ENCODE measurements around the gene NPIPA7. TPM values are rescaled to one million over a fixed set of nuclear protein-coding genes. Genes with fewer than 3 reads are reported as not detected.

NPIPA7 gene
- total RNA-seq, 1 donor from 2014 or later = 9.4 TPM

Other genes starting within 250 kb of the NPIPA7 start
- gene ABCC6, start 155.6 kb upstream of the NPIPA7 start, total RNA-seq = 1.4 and 1.5 TPM in 2 replicates
- 46.6 and 62.2 TPM in 2 replicates for gene NOMO3, start 146.6 kb upstream of the NPIPA7 start, total RNA-seq